ENCODE data around the gene GTF3C6. TPM values are rescaled to one million over a fixed set of nuclear protein-coding genes. Genes with fewer than 3 reads are reported as not detected.

GTF3C6 gene
- polyA plus RNA-seq, 1 donor, result 57.7 TPM

DNA sequence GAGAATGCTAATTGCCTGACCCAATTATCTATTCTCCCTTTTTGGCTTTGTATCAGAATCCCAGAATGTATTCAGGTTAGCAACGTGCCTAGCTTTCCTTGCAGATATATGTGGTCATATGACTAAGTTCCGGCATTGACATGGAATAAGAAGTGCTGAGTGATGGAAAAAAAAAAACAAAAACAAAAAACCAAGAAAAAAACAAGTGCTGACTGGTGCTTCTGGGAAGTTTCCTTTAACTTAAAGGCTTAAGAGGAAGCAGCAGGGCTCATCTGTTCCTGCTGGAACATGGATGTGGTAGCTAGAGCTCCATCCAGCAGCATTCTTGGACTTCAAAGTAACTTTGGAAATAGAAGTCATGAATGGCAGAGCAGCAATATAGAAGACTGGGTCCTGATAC lies 13.0 kb downstream of the GTF3C6 start:
- DNase-seq, result no peak
- H3K4me1 ChIP-seq (ENCODE audit: control insufficient read depth, insufficient read depth, low read length), result no peaks in the 10 kb centered on the region
- H3K36me3 ChIP-seq (ENCODE audit: control insufficient read depth, insufficient read depth, low read length), result peaks cover 13% of the 10 kb centered on the region
- H3K9me3 ChIP-seq (ENCODE audit: control insufficient read depth, low read depth, low read length), result no peaks in the 10 kb centered on the region
- H3K27ac ChIP-seq (ENCODE audit: low read length), result no peak overlapping the region
- no peaks in the 10 kb centered on the region for H3K27me3 ChIP-seq (ENCODE audit: control insufficient read depth, insufficient read depth, low read length)
- no peak overlapping the region for H3K4me3 ChIP-seq (ENCODE audit: low read length)
- WGBS (ENCODE audit: insufficient coverage, low lambda C conversion rate), result no CpG with 5 or more reads among the region's 2 CpGs

DNA sequence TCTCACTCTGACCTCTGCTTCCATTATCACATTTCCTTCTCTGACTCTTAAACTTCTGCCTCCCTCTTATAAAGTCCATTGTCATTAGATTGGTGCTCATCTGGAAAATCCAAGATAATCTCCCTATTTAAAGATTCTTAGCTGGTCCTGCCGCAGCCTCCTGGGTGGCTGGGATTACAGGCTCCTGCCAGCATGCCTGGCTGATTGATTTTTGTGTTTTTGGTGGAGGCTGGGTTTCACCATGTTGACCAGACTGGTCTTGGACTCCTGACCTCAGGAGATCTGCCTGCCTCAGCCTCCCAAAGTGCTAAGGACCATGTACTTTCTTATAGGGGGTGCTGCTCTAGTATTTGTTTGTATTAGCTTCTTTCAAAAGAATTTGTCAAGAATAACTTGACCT lies 18.1 kb downstream of the GTF3C6 start:
- Histone ChIP-seq H3K9me3 (ENCODE audit: control insufficient read depth, low read depth, low read length) (no peaks in the 10 kb centered on the region), H3K27me3 (ENCODE audit: control insufficient read depth, insufficient read depth, low read length) (no peaks in the 10 kb centered on the region), H3K27ac (ENCODE audit: low read length) (no peak overlapping the region), H3K4me3 (ENCODE audit: low read length) (no peak overlapping the region), H3K36me3 (ENCODE audit: control insufficient read depth, insufficient read depth, low read length) (peaks cover 4% of the 10 kb centered on the region), H3K4me1 (ENCODE audit: control insufficient read depth, insufficient read depth, low read length) (no peaks in the 10 kb centered on the region)
- DNase-seq, result no peak
- WGBS (ENCODE audit: insufficient coverage, low lambda C conversion rate), result no CpG with 5 or more reads among the region's 1 CpG

DNA sequence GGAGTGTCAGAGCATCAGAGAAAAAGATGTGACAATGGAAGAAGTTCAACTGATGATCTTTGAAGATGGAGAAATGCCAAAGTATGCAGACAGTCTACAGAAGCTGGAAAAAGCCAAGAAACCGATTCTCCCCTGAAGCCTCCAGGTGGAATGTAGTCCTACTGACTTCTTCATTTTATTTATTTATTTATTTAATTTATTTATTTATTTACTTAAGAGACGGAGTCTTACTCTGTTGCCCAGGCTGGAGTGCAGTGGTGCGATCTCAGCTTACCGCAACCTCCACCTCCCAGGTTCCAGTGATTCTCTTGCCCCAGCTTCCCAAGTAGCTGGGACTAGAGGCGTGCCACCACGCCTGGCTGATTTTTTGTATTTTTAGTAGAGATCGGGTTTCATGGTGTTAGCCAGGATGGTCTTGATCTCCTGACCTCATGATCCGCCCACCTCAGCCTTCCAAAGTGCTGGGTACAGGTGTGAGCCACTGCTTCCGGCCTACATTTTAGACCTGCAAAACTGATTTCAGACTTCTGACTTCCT lies 21.1 kb downstream of the GTF3C6 start:
- H3K4me1 ChIP-seq (ENCODE audit: control insufficient read depth, insufficient read depth, low read length), result peaks cover 4% of the 10 kb centered on the region
- no peak overlapping the region for H3K27ac ChIP-seq (ENCODE audit: low read length)
- no peaks in the 10 kb centered on the region for H3K9me3 ChIP-seq (ENCODE audit: control insufficient read depth, low read depth, low read length)
- H3K4me3 ChIP-seq (ENCODE audit: low read length), result no peak overlapping the region
- peaks cover 2% of the 10 kb centered on the region for H3K36me3 ChIP-seq (ENCODE audit: control insufficient read depth, insufficient read depth, low read length)
- DNase-seq, result no peak
- H3K27me3 ChIP-seq (ENCODE audit: control insufficient read depth, insufficient read depth, low read length), result no peaks in the 10 kb centered on the region
- 97% methylated on average over 6 of the region's 9 CpGs for whole genome bisulfite sequencing (ENCODE audit: insufficient coverage, low lambda C conversion rate)

DNA sequence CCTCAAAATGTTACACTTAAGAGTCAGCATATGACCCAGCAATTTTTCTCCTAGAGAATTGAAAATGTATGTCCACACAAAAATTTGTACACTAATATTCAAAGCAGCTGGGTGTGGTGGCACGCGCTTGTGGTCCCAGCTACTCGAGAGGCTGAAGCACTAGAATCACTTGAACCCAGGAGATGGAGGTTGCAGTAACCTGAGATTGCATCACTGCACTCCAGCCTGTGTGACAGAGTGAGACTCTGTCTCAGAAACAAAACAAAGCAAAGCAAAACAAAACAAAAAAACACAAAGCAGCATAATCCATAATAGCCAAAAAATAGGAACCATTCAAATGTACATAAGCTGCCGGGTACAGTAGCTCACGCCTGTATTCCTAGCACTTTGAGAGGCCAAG lies 21.7 kb downstream of the GTF3C6 start:
- DNase-seq, result no peak
- Histone ChIP-seq H3K4me3 (ENCODE audit: low read length) (no peak overlapping the region), H3K9me3 (ENCODE audit: control insufficient read depth, low read depth, low read length) (no peaks in the 10 kb centered on the region), H3K27ac (ENCODE audit: low read length) (no peak overlapping the region), H3K27me3 (ENCODE audit: control insufficient read depth, insufficient read depth, low read length) (no peaks in the 10 kb centered on the region), H3K36me3 (ENCODE audit: control insufficient read depth, insufficient read depth, low read length) (peaks cover 2% of the 10 kb centered on the region), H3K4me1 (ENCODE audit: control insufficient read depth, insufficient read depth, low read length) (peaks cover 4% of the 10 kb centered on the region)
- WGBS (ENCODE audit: insufficient coverage, low lambda C conversion rate), result no CpG with 5 or more reads among the region's 5 CpGs

DNA sequence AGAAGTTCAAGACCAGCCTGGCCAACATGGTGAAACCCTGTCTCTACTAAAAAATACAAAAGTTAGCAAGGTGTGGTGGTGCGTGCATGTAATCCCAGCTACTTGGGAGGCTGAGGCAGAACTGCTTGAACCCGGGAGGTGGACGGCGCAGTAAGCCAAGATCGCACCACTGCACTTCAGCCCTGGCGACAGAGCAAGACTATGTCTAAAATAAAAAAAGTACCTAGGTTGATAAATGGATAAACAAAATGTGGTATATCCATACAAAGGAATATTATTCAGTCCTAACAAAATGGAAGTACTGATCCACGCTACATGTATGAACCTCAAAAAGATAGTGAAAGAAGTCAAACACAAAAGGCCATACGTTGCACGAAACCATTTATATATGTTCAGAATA lies 22.1 kb downstream of the GTF3C6 start:
- H3K4me3 ChIP-seq (ENCODE audit: low read length), result peak overlapping the region; percentile 89
- H3K27me3 ChIP-seq (ENCODE audit: control insufficient read depth, insufficient read depth, low read length), result no peaks in the 10 kb centered on the region
- H3K27ac ChIP-seq (ENCODE audit: low read length), result no peak overlapping the region
- peaks cover 2% of the 10 kb centered on the region for H3K36me3 ChIP-seq (ENCODE audit: control insufficient read depth, insufficient read depth, low read length)
- peaks cover 4% of the 10 kb centered on the region for H3K4me1 ChIP-seq (ENCODE audit: control insufficient read depth, insufficient read depth, low read length)
- H3K9me3 ChIP-seq (ENCODE audit: control insufficient read depth, low read depth, low read length), result no peaks in the 10 kb centered on the region
- no peak for DNase-seq
- 100% methylated on average over 3 of the region's 9 CpGs for WGBS (ENCODE audit: insufficient coverage, low lambda C conversion rate)

DNA sequence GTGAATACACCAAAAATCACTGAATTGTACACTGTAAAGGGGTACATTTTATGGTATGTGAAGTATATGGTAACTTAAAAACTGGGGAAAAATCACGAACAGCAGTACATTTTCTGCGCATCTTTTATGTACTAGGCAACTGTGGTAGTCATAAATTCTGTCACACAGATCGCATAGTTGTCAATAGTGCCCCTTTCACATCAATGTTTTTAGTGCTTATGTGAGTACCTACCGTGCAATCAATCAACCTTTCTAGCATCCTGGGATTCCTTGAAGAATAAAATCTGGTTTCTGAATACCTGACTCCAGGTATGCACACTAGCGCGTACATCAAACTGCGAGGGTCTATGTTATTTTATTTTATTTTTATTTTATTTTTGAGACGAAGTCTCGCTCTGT lies 22.7 kb downstream of the GTF3C6 start:
- Histone ChIP-seq H3K27ac (ENCODE audit: low read length) (peak overlapping the region; percentile 96), H3K36me3 (ENCODE audit: control insufficient read depth, insufficient read depth, low read length) (peaks cover 7% of the 10 kb centered on the region), H3K4me3 (ENCODE audit: low read length) (peak overlapping the region; percentile 89), H3K27me3 (ENCODE audit: control insufficient read depth, insufficient read depth, low read length) (no peaks in the 10 kb centered on the region), H3K4me1 (ENCODE audit: control insufficient read depth, insufficient read depth, low read length) (peaks cover 4% of the 10 kb centered on the region), H3K9me3 (ENCODE audit: control insufficient read depth, low read depth, low read length) (no peaks in the 10 kb centered on the region)
- WGBS (ENCODE audit: insufficient coverage, low lambda C conversion rate), result 72% methylated on average over 3 of the region's 9 CpGs
- DNase-seq, result no peak

DNA sequence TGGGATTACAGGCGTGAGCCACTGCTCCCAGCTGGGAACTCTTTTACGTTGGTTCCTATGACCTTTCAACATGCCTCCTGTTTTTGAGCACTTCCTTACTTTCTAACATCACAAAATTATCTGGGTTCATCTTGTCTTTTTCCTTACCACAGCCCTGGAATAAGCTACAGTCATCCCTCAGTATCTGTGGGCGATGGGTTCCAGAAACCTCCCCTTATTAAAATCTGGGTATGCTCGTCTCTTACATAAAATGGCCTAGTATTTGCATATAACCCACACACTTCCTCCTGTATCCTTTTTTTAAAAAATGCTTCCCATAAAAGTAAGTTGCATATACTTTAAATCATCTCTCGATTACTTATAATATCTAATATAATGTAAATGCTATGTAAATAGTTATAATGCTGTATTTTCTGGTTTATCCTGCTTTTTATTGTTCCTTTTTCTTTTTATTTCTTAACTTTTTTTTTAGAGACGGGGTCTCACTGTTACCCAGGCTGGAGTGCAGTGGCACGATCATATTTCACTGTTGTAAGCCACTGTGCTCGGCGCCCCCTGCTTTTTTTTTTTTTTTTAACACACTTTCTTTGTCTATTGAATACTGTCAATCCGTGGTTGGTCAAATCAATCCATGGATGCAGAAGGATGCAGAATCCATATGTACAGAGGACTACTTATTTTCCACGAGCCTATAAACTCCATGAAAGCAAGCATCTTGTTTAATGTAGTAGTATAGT lies 32.5 kb downstream of the GTF3C6 start:
- Histone ChIP-seq H3K27ac (ENCODE audit: low read length) (no peak overlapping the region), H3K9me3 (ENCODE audit: control insufficient read depth, low read depth, low read length) (no peaks in the 10 kb centered on the region), H3K36me3 (ENCODE audit: control insufficient read depth, insufficient read depth, low read length) (peaks cover 58% of the 10 kb centered on the region), H3K27me3 (ENCODE audit: control insufficient read depth, insufficient read depth, low read length) (no peaks in the 10 kb centered on the region), H3K4me1 (ENCODE audit: control insufficient read depth, insufficient read depth, low read length) (no peaks in the 10 kb centered on the region), H3K4me3 (ENCODE audit: low read length) (no peak overlapping the region)
- no peak for DNase-seq
- 78% methylated on average over 3 of the region's 11 CpGs for WGBS (ENCODE audit: insufficient coverage, low lambda C conversion rate)

DNA sequence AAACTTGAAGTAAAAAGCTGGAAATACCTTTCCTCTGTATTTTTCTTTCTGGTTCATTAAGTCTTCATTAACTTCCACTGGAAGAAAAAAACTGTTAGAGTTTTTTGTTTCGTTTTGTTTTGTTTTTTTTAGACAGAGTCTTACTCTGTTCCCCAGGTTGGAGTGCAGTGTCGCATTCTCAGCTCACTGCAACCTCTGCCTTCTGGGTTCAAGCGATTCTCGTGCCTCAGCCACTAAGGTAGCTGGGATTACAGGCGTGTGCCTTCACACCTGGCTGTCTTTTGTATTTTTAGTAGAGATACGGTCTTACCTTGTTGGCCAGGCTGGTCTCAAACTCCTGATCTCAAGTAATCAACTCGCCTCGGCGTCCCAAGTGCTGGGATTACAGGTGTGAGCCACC lies 38.2 kb downstream of the GTF3C6 start:
- DNase-seq, result no peak
- H3K9me3 ChIP-seq (ENCODE audit: control insufficient read depth, low read depth, low read length), result no peaks in the 10 kb centered on the region
- H3K4me1 ChIP-seq (ENCODE audit: control insufficient read depth, insufficient read depth, low read length), result no peaks in the 10 kb centered on the region
- H3K4me3 ChIP-seq (ENCODE audit: low read length), result no peak overlapping the region
- 83% methylated on average over 1 of the region's 9 CpGs for WGBS (ENCODE audit: insufficient coverage, low lambda C conversion rate)
- no peaks in the 10 kb centered on the region for H3K27me3 ChIP-seq (ENCODE audit: control insufficient read depth, insufficient read depth, low read length)
- H3K36me3 ChIP-seq (ENCODE audit: control insufficient read depth, insufficient read depth, low read length), result peaks cover 70% of the 10 kb centered on the region
- H3K27ac ChIP-seq (ENCODE audit: low read length), result no peak overlapping the region

DNA sequence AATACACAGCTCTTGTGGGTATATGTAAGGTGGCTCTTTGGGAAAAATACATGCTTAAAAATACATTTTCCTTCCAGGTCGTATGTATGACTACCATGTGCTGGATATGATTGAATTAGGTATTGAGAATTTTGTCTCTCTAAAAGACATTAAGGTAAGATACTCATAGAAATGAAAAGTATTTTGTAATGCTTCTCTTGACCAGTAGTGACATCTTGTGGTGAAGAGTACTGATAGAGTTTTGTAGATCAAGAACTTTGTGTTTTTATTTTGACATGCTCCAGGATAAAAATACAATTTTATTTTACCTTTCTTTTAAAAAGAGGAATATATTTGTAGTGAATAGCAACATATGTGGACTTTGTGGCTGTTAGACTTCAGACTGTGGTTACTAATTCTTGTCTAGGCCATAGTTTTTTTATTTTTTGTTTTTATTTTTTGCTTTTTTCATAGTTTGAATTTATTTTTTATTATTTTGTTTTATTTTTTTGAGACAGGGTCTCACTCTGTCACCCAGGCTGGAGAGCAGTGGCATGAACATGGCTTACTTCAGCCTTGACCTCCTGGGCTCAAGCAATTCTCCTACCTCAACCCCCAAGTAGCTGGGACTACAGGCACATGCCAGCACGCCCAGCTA lies 41.2 kb downstream of the GTF3C6 start:
- no peak overlapping the region for H3K4me3 ChIP-seq (ENCODE audit: low read length)
- no peak for DNase-seq
- WGBS (ENCODE audit: insufficient coverage, low lambda C conversion rate), result 80% methylated on average over 1 of the region's 2 CpGs
- H3K4me1 ChIP-seq (ENCODE audit: control insufficient read depth, insufficient read depth, low read length), result no peaks in the 10 kb centered on the region
- peaks cover 68% of the 10 kb centered on the region for H3K36me3 ChIP-seq (ENCODE audit: control insufficient read depth, insufficient read depth, low read length)
- no peaks in the 10 kb centered on the region for H3K9me3 ChIP-seq (ENCODE audit: control insufficient read depth, low read depth, low read length)
- no peak overlapping the region for H3K27ac ChIP-seq (ENCODE audit: low read length)
- no peaks in the 10 kb centered on the region for H3K27me3 ChIP-seq (ENCODE audit: control insufficient read depth, insufficient read depth, low read length)

DNA sequence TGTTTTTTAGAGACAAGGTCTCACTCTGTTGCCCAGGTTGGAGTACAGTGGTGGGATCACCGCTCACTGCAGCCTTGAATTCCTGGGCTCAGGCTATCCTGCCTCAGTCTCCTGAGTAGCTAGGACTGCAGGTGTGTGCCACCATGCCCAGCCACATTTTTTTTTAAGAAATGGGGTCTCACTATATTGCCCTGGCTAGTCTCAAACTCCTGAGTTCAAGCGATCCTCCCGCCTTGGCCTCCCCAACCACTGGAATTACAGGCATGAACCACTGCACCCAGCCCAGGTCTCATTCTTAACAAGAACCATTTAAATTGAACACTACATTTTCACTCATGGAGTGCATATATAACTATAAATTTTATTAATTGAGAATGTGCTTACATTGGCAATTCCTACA lies 43.8 kb downstream of the GTF3C6 start:
- H3K27me3 ChIP-seq (ENCODE audit: control insufficient read depth, insufficient read depth, low read length), result no peaks in the 10 kb centered on the region
- DNase-seq, result no peak
- H3K9me3 ChIP-seq (ENCODE audit: control insufficient read depth, low read depth, low read length), result no peaks in the 10 kb centered on the region
- 100% methylated on average over 2 of the region's 3 CpGs for WGBS (ENCODE audit: insufficient coverage, low lambda C conversion rate)
- peaks cover 66% of the 10 kb centered on the region for H3K36me3 ChIP-seq (ENCODE audit: control insufficient read depth, insufficient read depth, low read length)
- H3K4me1 ChIP-seq (ENCODE audit: control insufficient read depth, insufficient read depth, low read length), result no peaks in the 10 kb centered on the region
- H3K27ac ChIP-seq (ENCODE audit: low read length), result no peak overlapping the region
- H3K4me3 ChIP-seq (ENCODE audit: low read length), result no peak overlapping the region

Measured in large intestine (tissue), 3 donors.